Aorta (tissue), 5 donors: Measurements from ENCODE around the gene KLHL20. TPM values are rescaled to one million over a fixed set of nuclear protein-coding genes. Genes with fewer than 3 reads are reported as not detected.
"Not testable (repeated sequence)": the region's sequence is repeated elsewhere in the genome, so short reads cannot be mapped to it uniquely, and the experiment has no call there.

Experiments
- ATAC-seq: fragments of 200-7000 bp; cut with Tn5 transposase; one replicate; pipeline ENCODE4 v1.9.1; 2022; ENCODE audit warnings: moderate library complexity; ENCODE audit not compliant: low FRiP score
- DNase-seq, 2 donors: peaks; one replicate each; pipeline ENCODE4 v3.0.0-alpha.2; 2020
- H3K27ac ChIP-seq, 2 donors: one replicate each; pipeline ENCODE4 v1.5.1; 2013; ENCODE audit warnings: low read length in 2 of 2, mild to moderate bottlenecking in 2 of 2, moderate library complexity in 2 of 2, control low read depth in 1 of 2, inconsistent platforms in 1 of 2, low read depth in 1 of 2
- H3K27me3 ChIP-seq, 2 donors: one replicate each; pipeline ENCODE4 v1.6.1; 2013; ENCODE audit warnings: control low read depth in 1 of 2, low read length in 1 of 2, mild to moderate bottlenecking in 1 of 2, moderate library complexity in 1 of 2; ENCODE audit not compliant: insufficient read depth in 2 of 2, control insufficient read depth in 1 of 2
- H3K36me3 ChIP-seq, 2 donors: one replicate each; pipeline ENCODE4 v1.6.1; 2013; ENCODE audit warnings: control low read depth in 1 of 2, low read length in 1 of 2, mild to moderate bottlenecking in 1 of 2; ENCODE audit not compliant: insufficient read depth in 2 of 2, control insufficient read depth in 1 of 2
- H3K4me1 ChIP-seq, 2 donors: one replicate each; pipeline ENCODE4 v1.6.1; 2013; ENCODE audit warnings: low read length in 2 of 2, control low read depth in 1 of 2, mild to moderate bottlenecking in 1 of 2, moderate library complexity in 1 of 2; ENCODE audit not compliant: insufficient read depth in 2 of 2, control insufficient read depth in 1 of 2
- H3K4me3 ChIP-seq, 2 donors: one replicate each; pipeline ENCODE4 v1.5.1; 2013; ENCODE audit warnings: low read length in 2 of 2, control low read depth in 1 of 2, mild to moderate bottlenecking in 1 of 2
- H3K9me3 ChIP-seq: one replicate; pipeline ENCODE4 v1.6.1; 2013; ENCODE audit warnings: mild to moderate bottlenecking, low read length; ENCODE audit not compliant: control insufficient read depth
- WGBS, 2 donors: extraction: QIAGEN DNeasy Blood & Tissue Kit; methylation state at CpG; one replicate each; pipeline ENCODE4 v1.1.7; 2013; 5-methylcytosine and 5-hydroxymethylcytosine counted together
- intact Hi-C, 2 donors: fragments of 100-400 bp; cut with DNase I; formaldehyde crosslinking; loops; one replicate each; pipeline versions ENCODE4 v1.14.2 to v1.15.0; 2022
- polyA plus RNA-seq, 2 donors: library from polyadenylated mRNA; stranded (reverse); fragments of 200-250 nt; gene quantifications; one replicate each; pipeline ENCODE4 v1.2.3, GENCODE V29; 2013
- total RNA-seq, 2 donors: library from RNA; stranded (reverse); fragmentation: NEBNext Ultra II Directional; extraction: Animal tissue kit (Norgen Biotek cat#: 25700); gene quantifications; one replicate each; pipeline ENCODE4 v1.2.1, GENCODE V29; 2021
- donor health status: healthy with polysubstance abuse.
- donor health status: Bipolar disorder and iron deficiency.
- donor health status: DM: no; HTN: no; CAD: no.
- donor health status: DM: no; HTN: no; CAD: no.
- donor health status: DM: yes; HTN: yes; CAD: no.

The KLHL20 gene
- total and polyA plus RNA-seq, 4 donors, result 13.3 to 35.2 (median 23.0) TPM

- H3K36me3 ChIP-seq, H3K9me3 ChIP-seq, ATAC-seq, H3K27me3 ChIP-seq, DNase-seq, H3K4me1 ChIP-seq, H3K27ac ChIP-seq, H3K4me3 ChIP-seq, intact Hi-C loops: not testable (repeated sequence)
- 87 to 100% methylated on average over 1 of the region's 1 CpG for WGBS, 2 donors
These were observed 16.6 kb downstream of the KLHL20 start for GRCh38 chr1:173731331-173731730.

- H3K36me3 ChIP-seq, result peaks cover 0 to 5% of the 10 kb centered on the region in 2 donors
These were observed 19.1 kb downstream of the KLHL20 start for GRCh38 chr1:173733912-173734311.

GRCh38 chr1:173736104-173736503 lies 21.3 kb downstream of the KLHL20 start:
- H3K4me1 ChIP-seq, H3K27me3 ChIP-seq, DNase-seq, H3K9me3 ChIP-seq, H3K27ac ChIP-seq, H3K4me3 ChIP-seq, intact Hi-C loops, H3K36me3 ChIP-seq, ATAC-seq: not testable (repeated sequence)
- WGBS, 2 donors, result 92 to 96% methylated on average over 2 of the region's 2 CpGs

More at GRCh38 chr1:173733912-173734311, 19.1 kb downstream of the KLHL20 start:
- DNase-seq (no peak), ATAC-seq (no peak)
- WGBS, 2 donors, result 90 to 93% methylated on average over 9 of the region's 9 CpGs
- H3K9me3 ChIP-seq, result no peaks in the 10 kb centered on the region
- no peaks in the 10 kb centered on the region for H3K27me3 ChIP-seq
- no peak overlapping the region for H3K27ac ChIP-seq
- H3K4me1 ChIP-seq, result no peaks in the 10 kb centered on the region
- intact Hi-C loops, result no loop called here
- no peak overlapping the region for H3K4me3 ChIP-seq

- ATAC-seq (no peak), DNase-seq (no peak)
- no peak overlapping the region for H3K27ac ChIP-seq
- no peaks in the 10 kb centered on the region for H3K4me1 ChIP-seq
- 97 to 98% methylated on average over 10 of the region's 10 CpGs for WGBS, 2 donors
- H3K36me3 ChIP-seq, result peaks cover 0 to 2% of the 10 kb centered on the region in 2 donors
- no peaks in the 10 kb centered on the region for H3K27me3 ChIP-seq
- intact Hi-C loops, result no loop called here
- no peaks in the 10 kb centered on the region for H3K9me3 ChIP-seq
- no peak overlapping the region for H3K4me3 ChIP-seq
These were observed 27.6 kb downstream of the KLHL20 start for GRCh38 chr1:173742203-173742886.

GRCh38 chr1:173744651-173745050 lies 29.9 kb downstream of the KLHL20 start:
- no peaks in the 10 kb centered on the region for H3K9me3 ChIP-seq
- H3K27ac ChIP-seq, result no peak overlapping the region
- no peaks in the 10 kb centered on the region for H3K4me1 ChIP-seq
- H3K36me3 ChIP-seq, result peaks cover 0 to 2% of the 10 kb centered on the region in 2 donors
- H3K4me3 ChIP-seq, result no peak overlapping the region
- intact Hi-C loops, result no loop called here
- ATAC-seq (no peak), DNase-seq (no peak)
- WGBS, 2 donors, result 89 to 90% methylated on average over 2 of the region's 2 CpGs
- H3K27me3 ChIP-seq, result no peaks in the 10 kb centered on the region

DNA sequence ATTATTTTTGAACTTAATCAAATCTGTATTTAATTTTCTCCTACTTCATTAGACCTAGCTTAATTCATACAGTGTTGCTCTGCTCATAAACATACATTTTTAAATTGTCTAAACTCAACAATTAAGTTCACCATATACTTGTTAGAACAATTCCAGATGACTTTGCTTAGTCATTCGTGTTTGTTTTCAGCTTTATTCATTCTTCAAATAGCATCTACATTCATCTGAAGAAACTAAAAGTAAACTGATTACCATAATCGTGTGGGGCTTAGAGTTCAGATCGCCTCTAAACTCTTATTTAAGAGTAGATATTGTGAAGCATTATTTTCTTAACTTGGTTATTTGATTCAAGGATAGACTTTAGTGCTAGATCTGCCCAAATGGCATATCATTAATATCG lies 34.4 kb downstream of the KLHL20 start:
- intact Hi-C loops, result no loop called here
- Histone ChIP-seq H3K27ac (no peak overlapping the region), H3K4me3 (no peak overlapping the region), H3K36me3 (no peaks in the 10 kb centered on the region), H3K9me3 (no peaks in the 10 kb centered on the region), H3K27me3 (no peaks in the 10 kb centered on the region), H3K4me1 (no peaks in the 10 kb centered on the region)
- DNase-seq (no peak), ATAC-seq (no peak)
- 92 to 96% methylated on average over 4 of the region's 4 CpGs for WGBS, 2 donors

- Histone ChIP-seq H3K4me1 (no peaks in the 10 kb centered on the region), H3K27ac (no peak overlapping the region), H3K4me3 (no peak overlapping the region), H3K9me3 (no peaks in the 10 kb centered on the region), H3K27me3 (no peaks in the 10 kb centered on the region), H3K36me3 (peaks cover 11% of the 10 kb centered on the region in 2 donors)
- DNase-seq (no peak), ATAC-seq (no peak)
- intact Hi-C loops, result no loop called here
These were observed 39.0 kb downstream of the KLHL20 start for GRCh38 chr1:173753830-173754229.

DNA sequence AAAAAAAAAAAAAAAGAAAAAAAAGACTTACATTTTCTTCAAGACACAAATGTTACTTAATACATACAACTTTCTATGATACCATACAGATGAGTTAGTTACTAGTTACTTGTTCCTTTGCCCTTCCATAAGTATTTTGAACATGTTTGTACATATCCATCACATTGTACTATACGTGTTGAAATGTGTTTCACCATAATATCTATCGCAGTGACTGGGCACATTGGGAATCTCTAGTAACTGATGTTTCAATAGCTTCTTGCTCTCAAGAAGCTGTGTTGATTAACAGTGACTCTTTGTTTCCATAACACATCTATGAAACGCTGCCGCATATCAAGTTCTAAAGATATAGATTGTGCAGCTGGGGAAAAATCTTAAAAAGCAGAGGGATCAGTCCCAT lies 42.9 kb downstream of the KLHL20 start:
- ATAC-seq, result no peak
- Histone ChIP-seq H3K9me3 (no peaks in the 10 kb centered on the region), H3K36me3 (peaks cover 11 to 14% of the 10 kb centered on the region in 2 donors), H3K4me3 (no peak overlapping the region), H3K4me1 (no peaks in the 10 kb centered on the region), H3K27ac (no peak overlapping the region), H3K27me3 (no peaks in the 10 kb centered on the region)
- 97 to 99% methylated on average over 4 of the region's 4 CpGs for WGBS, 2 donors
- no peak for DNase-seq
- intact Hi-C loops, result no loop called here

GRCh38 chr1:173758110-173758509 lies 43.3 kb downstream of the KLHL20 start:
- no peak overlapping the region for H3K4me3 ChIP-seq
- H3K9me3 ChIP-seq, result no peaks in the 10 kb centered on the region
- WGBS, 2 donors, result 97 to 98% methylated on average over 7 of the region's 7 CpGs
- no peaks in the 10 kb centered on the region for H3K27me3 ChIP-seq
- DNase-seq, result no peak
- no peak for ATAC-seq
- H3K4me1 ChIP-seq, result no peaks in the 10 kb centered on the region
- intact Hi-C loops, result no loop called here
- H3K36me3 ChIP-seq, result peaks cover 11 to 14% of the 10 kb centered on the region in 2 donors
- H3K27ac ChIP-seq, result no peak overlapping the region
